Fibroblast of lung (primary cell): Measurements from ENCODE around the gene SUN5. TPM values are rescaled to one million over a fixed set of nuclear protein-coding genes. Genes with fewer than 3 reads are reported as not detected.

Experiments
- DNase-seq, 2 donors: peaks; one replicate each; pipeline versions ENCODE4 v3.0.0 to v3.0.0-alpha.2; 2010; ENCODE audit warnings: low read depth in 2 of 2
- H2AFZ ChIP-seq: 2 replicates; pipeline ENCODE4 v1.5.1; 2012; ENCODE audit warnings: low read length, control low read depth, inconsistent platforms
- H3K27ac ChIP-seq: 2 replicates; pipeline ENCODE4 v1.5.1; 2011; ENCODE audit warnings: low read length, control low read depth; ENCODE audit not compliant: insufficient read depth
- H3K27me3 ChIP-seq: 2 replicates; pipeline ENCODE4 v1.5.1; 2011; ENCODE audit warnings: mild to moderate bottlenecking, low read length; ENCODE audit not compliant: control insufficient read depth, insufficient read depth
- H3K36me3 ChIP-seq: 2 replicates; pipeline ENCODE4 v1.5.1; 2011; ENCODE audit warnings: low read length; ENCODE audit not compliant: control insufficient read depth, insufficient read depth
- H3K4me1 ChIP-seq: 2 replicates; pipeline ENCODE4 v1.5.1; 2011; ENCODE audit warnings: low read length; ENCODE audit not compliant: control insufficient read depth, insufficient read depth; ENCODE audit errors: extremely low read depth
- H3K4me2 ChIP-seq: 2 replicates; pipeline ENCODE4 v1.5.1; 2011; ENCODE audit warnings: low read length, control low read depth; ENCODE audit not compliant: insufficient read depth; ENCODE audit errors: extremely low read depth
- H3K4me3 ChIP-seq, 4 experiments: fragments of 200-600 bp in 1 of 4; sonication (generic) in 1 of 4; replicated peaks in 1 of 4; 2 replicates each; pipeline ENCODE4 v1.5.1; 2011 to 2016; ENCODE audit warnings: low read length in 4 of 4, low read depth in 3 of 4, mild to moderate bottlenecking in 3 of 4, control low read depth in 2 of 4, inconsistent platforms in 1 of 4, mixed read lengths in 1 of 4; ENCODE audit not compliant: insufficient read depth in 1 of 4; ENCODE audit errors: control extremely low read depth in 1 of 4
- H3K79me2 ChIP-seq: 2 replicates; pipeline ENCODE4 v1.5.1; 2012; ENCODE audit warnings: mild to moderate bottlenecking, low read length, inconsistent platforms; ENCODE audit not compliant: control insufficient read depth, insufficient read depth
- H3K9ac ChIP-seq: 2 replicates; pipeline ENCODE4 v1.5.1; 2011; ENCODE audit warnings: mild to moderate bottlenecking, low read length, control low read depth; ENCODE audit not compliant: insufficient read depth
- H3K9me3 ChIP-seq: 2 replicates; pipeline ENCODE4 v1.5.1; 2012; ENCODE audit warnings: low read depth, low read length; ENCODE audit not compliant: control insufficient read depth, insufficient read depth
- H4K20me1 ChIP-seq: 2 replicates; pipeline ENCODE4 v1.5.1; 2011; ENCODE audit warnings: low read length; ENCODE audit not compliant: control insufficient read depth, insufficient read depth; ENCODE audit errors: extremely low read depth
- EZH2 ChIP-seq: IDR thresholded peaks from 2 replicates; pipeline ENCODE4 v1.5.1; 2012; ENCODE audit warnings: low read length, control low read depth, mild to moderate bottlenecking; ENCODE audit errors: missing control alignments
- polyA plus RNA-seq, 2 donors: library from polyadenylated mRNA; depleted of rRNA in 1 of 2; stranded (reverse) in 1 of 2; unstranded in 1 of 2; fragments of >200 nt; gene quantifications; 2 replicates each; pipeline ENCODE4 v1.2.1, GENCODE V29; 2011 to 2012; ENCODE audit warnings: missing spikeins in 1 of 2
- total RNA-seq: library from RNA; depleted of rRNA; stranded (reverse); fragments of >200 nt; gene quantifications from 2 replicates; pipeline ENCODE4 v1.2.1, GENCODE V29; 2014
- TF ChIP-seq, protein P1 (sequence below), 2 donors: IDR thresholded peaks in 1 of 2; conservative IDR thresholded peaks in 1 of 2; 1 replicate in 1 of 2; 2 replicates in 1 of 2; pipeline ENCODE4 v1.5.1; 2011 to 2012; ENCODE audit warnings: low read length in 2 of 2, control low read depth in 1 of 2, inconsistent platforms in 1 of 2, low read depth in 1 of 2, mild to moderate bottlenecking in 1 of 2

SUN5 gene
- total and polyA plus RNA-seq, 2 donors (not counting 1 experiment from before 2014, with no cell fraction given): not detected

DNA sequence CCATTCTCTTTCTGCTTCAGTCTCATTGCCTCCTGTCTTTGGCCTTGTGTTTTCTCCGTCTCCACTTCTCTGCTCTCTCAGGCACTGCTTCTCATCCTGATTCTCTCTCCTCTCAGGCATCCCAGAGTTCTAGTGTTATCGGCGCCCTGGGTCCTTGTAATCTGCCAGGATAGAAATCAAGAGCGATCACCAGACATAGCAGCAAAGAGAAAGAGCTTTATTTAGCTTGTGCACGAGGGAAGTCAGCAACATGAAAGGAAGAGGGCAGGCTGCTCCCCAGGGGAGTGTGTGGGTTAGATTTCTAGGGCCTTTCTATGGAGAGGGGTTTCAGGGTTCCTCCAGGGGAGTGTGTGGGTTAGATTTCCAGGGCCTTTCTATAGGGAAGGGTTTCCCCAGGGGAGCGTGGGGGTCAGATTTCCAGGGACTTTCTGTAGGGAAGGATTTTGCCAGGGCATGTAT, 32.5 kb downstream of the SUN5 start:
- Histone ChIP-seq H2AFZ (peak overlapping the region; percentile 64), H3K9me3 (no peaks in the 10 kb centered on the region), H4K20me1 (no peaks in the 10 kb centered on the region), H3K4me1 (no peaks in the 10 kb centered on the region), H3K79me2 (no peaks in the 10 kb centered on the region), H3K27ac (no peak overlapping the region), H3K9ac (no peak overlapping the region), H3K36me3 (no peaks in the 10 kb centered on the region), H3K4me3 (no peak overlapping the region), H3K27me3 (no peaks in the 10 kb centered on the region), H3K4me2 (no peak overlapping the region)
- no peak for DNase-seq
- TF ChIP-seq, protein P1, sequence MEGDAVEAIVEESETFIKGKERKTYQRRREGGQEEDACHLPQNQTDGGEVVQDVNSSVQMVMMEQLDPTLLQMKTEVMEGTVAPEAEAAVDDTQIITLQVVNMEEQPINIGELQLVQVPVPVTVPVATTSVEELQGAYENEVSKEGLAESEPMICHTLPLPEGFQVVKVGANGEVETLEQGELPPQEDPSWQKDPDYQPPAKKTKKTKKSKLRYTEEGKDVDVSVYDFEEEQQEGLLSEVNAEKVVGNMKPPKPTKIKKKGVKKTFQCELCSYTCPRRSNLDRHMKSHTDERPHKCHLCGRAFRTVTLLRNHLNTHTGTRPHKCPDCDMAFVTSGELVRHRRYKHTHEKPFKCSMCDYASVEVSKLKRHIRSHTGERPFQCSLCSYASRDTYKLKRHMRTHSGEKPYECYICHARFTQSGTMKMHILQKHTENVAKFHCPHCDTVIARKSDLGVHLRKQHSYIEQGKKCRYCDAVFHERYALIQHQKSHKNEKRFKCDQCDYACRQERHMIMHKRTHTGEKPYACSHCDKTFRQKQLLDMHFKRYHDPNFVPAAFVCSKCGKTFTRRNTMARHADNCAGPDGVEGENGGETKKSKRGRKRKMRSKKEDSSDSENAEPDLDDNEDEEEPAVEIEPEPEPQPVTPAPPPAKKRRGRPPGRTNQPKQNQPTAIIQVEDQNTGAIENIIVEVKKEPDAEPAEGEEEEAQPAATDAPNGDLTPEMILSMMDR (conservative IDR thresholded peaks at IDR 0.05 in 1 of 2, IDR thresholded peaks at IDR 0.05 in 1 of 2; ENCODE audit: low read depth in 1 of 2, low read length in 2 of 2): no peak
- no peak for TF ChIP-seq EZH2

DNA sequence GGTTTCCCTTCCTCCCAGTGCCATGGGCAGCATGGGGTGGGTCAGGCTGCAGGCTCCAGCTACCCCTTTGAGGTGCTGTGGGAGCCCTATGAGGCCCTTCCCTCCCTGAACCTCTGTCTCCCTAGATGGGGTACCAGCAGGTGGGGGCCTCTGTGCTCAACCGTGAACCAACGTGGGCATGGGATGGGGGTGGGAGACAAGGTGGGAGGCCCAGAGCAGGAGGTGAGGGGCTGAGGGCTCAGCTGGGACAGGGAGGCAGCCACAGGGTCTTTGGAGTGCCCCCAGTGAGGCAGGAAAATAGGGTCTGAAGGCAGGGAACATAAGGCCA, 33.3 kb downstream of the SUN5 start:
- no peaks in the 10 kb centered on the region for H3K27me3 ChIP-seq
- no peak overlapping the region for H2AFZ ChIP-seq
- no peak overlapping the region for H3K9ac ChIP-seq
- no peak overlapping the region for H3K4me2 ChIP-seq
- H3K4me1 ChIP-seq: no peaks in the 10 kb centered on the region
- TF ChIP-seq, protein P1 (conservative IDR thresholded peaks at IDR 0.05 in 1 of 2, IDR thresholded peaks at IDR 0.05 in 1 of 2; ENCODE audit: low read depth in 1 of 2, low read length in 2 of 2): no peak
- no peak for TF ChIP-seq EZH2
- H3K27ac ChIP-seq: no peak overlapping the region
- H3K4me3 ChIP-seq: no peak overlapping the region
- DNase-seq: no peak
- H4K20me1 ChIP-seq: no peaks in the 10 kb centered on the region
- no peaks in the 10 kb centered on the region for H3K79me2 ChIP-seq
- H3K36me3 ChIP-seq: no peaks in the 10 kb centered on the region
- H3K9me3 ChIP-seq: no peaks in the 10 kb centered on the region

DNA sequence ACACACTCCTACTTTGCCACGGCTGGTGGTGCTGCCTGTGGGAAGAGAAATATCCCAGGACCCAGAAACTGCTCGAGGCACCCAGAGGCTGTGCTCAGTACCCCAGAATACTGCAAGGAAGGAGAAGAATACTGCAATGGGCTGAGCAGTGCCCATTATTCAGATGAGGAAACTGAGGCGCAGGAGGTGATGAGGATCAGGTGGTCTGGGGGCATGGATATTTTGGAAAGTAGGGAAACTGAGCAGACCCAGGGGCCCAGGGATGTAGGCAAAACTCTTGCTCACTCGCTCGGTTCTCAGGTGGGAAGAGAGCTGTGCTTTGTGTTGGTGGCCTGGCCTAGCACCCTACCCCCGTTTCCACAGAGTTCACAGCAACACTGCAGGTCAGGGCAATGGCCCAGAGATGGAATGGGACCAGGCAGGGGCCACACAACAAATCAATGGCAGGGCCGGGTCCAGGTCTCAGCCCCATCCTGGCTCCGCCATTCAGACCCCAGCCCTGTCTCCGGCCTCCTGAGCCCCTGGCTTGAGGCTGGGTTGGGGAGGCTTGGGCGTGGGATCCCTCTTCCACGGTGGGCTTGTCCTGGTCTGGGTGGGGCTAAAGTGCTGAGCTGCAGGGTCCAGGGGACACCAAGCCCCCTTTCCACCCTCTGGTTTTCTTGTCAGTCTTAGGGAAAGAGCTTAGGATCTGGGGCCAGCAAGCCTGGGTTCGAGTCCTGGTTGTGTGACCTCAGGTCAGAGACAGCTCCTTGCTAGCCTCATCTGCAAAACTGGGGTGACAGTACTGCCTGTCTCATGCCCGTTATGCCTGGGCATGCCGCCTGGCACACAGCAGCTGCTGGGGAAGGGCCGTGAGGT, 33.9 kb downstream of the SUN5 start:
- no peak for TF ChIP-seq EZH2
- TF ChIP-seq, protein P1 (conservative IDR thresholded peaks at IDR 0.05 in 1 of 2, IDR thresholded peaks at IDR 0.05 in 1 of 2; ENCODE audit: low read depth in 1 of 2, low read length in 2 of 2): no peak
- Histone ChIP-seq H3K9ac (no peak overlapping the region), H3K4me1 (no peaks in the 10 kb centered on the region)

More for the DNA sequence above, 33.9 kb downstream of the SUN5 start:
- Histone ChIP-seq H2AFZ (no peak overlapping the region), H3K36me3 (no peaks in the 10 kb centered on the region), H4K20me1 (no peaks in the 10 kb centered on the region), H3K4me2 (no peak overlapping the region), H3K27ac (no peak overlapping the region), H3K9me3 (no peaks in the 10 kb centered on the region), H3K4me3 (no peak overlapping the region), H3K27me3 (no peaks in the 10 kb centered on the region), H3K79me2 (no peaks in the 10 kb centered on the region)
- no peak for DNase-seq
